22Rv1 (cell line): ENCODE measurements around the gene PRDM8.

Source experiments
- ZFX ChIP-seq: fragments of 450-650 bp; IDR thresholded peaks from 2 replicates; pipeline ENCODE4 v1.6.1; 2017; ENCODE audit warnings: antibody characterized with exemption, borderline replicate concordance
- TF ChIP-seq, protein P1 (sequence below): fragments of 450-650 bp; IDR thresholded peaks from 2 replicates; pipeline ENCODE4 v1.5.1; 2017; ENCODE audit warnings: mild to moderate bottlenecking

DNA sequence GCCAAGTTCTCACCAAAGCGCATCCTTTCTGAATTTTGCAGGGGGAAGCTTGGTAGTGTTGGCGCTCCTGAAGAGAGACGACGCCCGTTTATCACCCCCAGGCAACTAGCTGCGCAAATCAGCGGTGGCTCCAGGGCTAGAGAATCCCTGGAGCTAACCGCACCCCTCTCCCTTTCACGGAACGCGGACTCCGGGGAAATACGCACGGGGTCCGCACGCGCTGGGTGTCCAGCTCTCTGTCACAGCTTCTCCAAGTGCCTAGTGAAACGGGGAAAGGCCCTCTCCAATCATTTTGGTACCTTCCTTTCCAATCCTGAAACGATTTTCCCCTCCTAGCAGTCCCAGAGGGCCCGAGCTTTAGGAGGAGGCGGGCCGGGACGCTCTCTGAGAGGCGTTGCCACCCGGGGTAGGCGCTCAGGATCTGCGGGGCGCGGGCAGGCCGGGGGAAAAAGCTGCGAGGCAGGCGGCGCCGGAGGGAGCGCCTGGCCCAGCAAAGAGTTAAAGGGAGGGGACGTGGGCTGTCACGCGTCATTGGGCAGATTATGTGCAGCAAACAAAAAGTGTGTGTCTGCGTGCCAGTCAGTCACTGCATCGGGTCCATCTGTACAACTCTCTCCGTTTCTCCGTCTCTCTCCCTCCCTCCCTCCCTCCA, at the start of gene PRDM8:
- TF ChIP-seq, protein P1, sequence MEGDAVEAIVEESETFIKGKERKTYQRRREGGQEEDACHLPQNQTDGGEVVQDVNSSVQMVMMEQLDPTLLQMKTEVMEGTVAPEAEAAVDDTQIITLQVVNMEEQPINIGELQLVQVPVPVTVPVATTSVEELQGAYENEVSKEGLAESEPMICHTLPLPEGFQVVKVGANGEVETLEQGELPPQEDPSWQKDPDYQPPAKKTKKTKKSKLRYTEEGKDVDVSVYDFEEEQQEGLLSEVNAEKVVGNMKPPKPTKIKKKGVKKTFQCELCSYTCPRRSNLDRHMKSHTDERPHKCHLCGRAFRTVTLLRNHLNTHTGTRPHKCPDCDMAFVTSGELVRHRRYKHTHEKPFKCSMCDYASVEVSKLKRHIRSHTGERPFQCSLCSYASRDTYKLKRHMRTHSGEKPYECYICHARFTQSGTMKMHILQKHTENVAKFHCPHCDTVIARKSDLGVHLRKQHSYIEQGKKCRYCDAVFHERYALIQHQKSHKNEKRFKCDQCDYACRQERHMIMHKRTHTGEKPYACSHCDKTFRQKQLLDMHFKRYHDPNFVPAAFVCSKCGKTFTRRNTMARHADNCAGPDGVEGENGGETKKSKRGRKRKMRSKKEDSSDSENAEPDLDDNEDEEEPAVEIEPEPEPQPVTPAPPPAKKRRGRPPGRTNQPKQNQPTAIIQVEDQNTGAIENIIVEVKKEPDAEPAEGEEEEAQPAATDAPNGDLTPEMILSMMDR: no peak
- TF ChIP-seq ZFX: no peak
